PC-3 (cell line): ENCODE measurements around the gene CDC42EP5.

ENCODE experiments used
- CTCF ChIP-seq: fragments of 300-600 bp; sonication (generic); conservative IDR thresholded peaks from 2 replicates; pipeline ENCODE4 v1.5.1; 2017; ENCODE audit warnings: antibody characterized with exemption, low read depth, mild to moderate bottlenecking, low read length
- EZH2 ChIP-seq: fragments of 300-600 bp; sonication (generic); IDR thresholded peaks from one replicate; pipeline ENCODE4 v1.6.1; 2017; ENCODE audit warnings: antibody characterized with exemption, mild to moderate bottlenecking, low read length; ENCODE audit not compliant: unreplicated experiment
- EZH2phosphoT487 ChIP-seq: fragments of 300-600 bp; sonication (generic); IDR thresholded peaks from 2 replicates; pipeline ENCODE4 v1.6.1; 2018; ENCODE audit warnings: mild to moderate bottlenecking, antibody characterized with exemption, low read length, borderline replicate concordance

GRCh38 chr19:54473892-54474372 lies 836 bp upstream of the CDC42EP5 start:
- TF ChIP-seq CTCF (no peak), EZH2phosphoT487 (no peak), EZH2 (no peak)
